HCT116 (cell line): ENCODE results near the gene C14orf93. TPM values are rescaled to one million over a fixed set of nuclear protein-coding genes. Genes with fewer than 3 reads are reported as not detected.

ENCODE experiments used
- ATAC-seq: fragments of 200-7000 bp; cut with Tn5 transposase; 2 replicates; pipeline ENCODE4 v1.9.1; 2020; ENCODE audit warnings: mild to moderate bottlenecking, moderate library complexity
- BruUV-seq: library from RNA; stranded (reverse); fragments of 400-500 nt; replicated peaks from 2 replicates; lab custom pipeline; 2021; lab: Mats Ljungman, UMichigan
- CTCF ChIA-PET: fragments of 300-600 bp; sonication (Branson Sonifier 250); formaldehyde crosslinking; loops from one replicate; lab custom pipeline; 2021; ENCODE audit warnings: antibody characterized with exemption; lab: Charles Lee
- POLR2A ChIA-PET: fragments of 300-600, 350-600 bp; sonication (Branson Sonifier 250); formaldehyde crosslinking; loops from one replicate; lab custom pipeline; 2021; ENCODE audit warnings: antibody characterized with exemption; lab: Charles Lee
- RAD21 ChIA-PET, 2 experiments: fragments of 300-600 bp; sonication (Branson Sonifier 250); formaldehyde crosslinking; loops; one replicate each; lab custom pipeline; 2023; ENCODE audit warnings: low total read pairs in 2 of 2; ENCODE audit not compliant: uncharacterized antibody in 2 of 2, unreplicated experiment in 2 of 2, low non-redundant PET in 1 of 2; lab: Charles Lee
- DNase-seq: peaks from one replicate; pipeline ENCODE4 v3.0.0-alpha.2; 2010; ENCODE audit warnings: low read depth, low spot score
- H2AFZ ChIP-seq: fragments of 200-600 bp; shearing (Covaris generic), sonication (generic); 2 replicates; pipeline ENCODE4 v1.6.1; 2017; ENCODE audit warnings: low read depth, mixed run types, mixed read lengths, antibody characterized with exemption, low read length; ENCODE audit not compliant: poor library complexity, severe bottlenecking
- H3K27ac ChIP-seq: 2 replicates; pipeline ENCODE4 v1.5.1; 2012; ENCODE audit warnings: low read depth, low read length
- H3K27me3 ChIP-seq: fragments of 200-600 bp; sonication (generic); 2 replicates; pipeline ENCODE4 v1.6.1; 2016; ENCODE audit warnings: mixed run types, low read length, mixed read lengths; ENCODE audit not compliant: insufficient read depth
- H3K36me3 ChIP-seq, 2 experiments: fragments of 200-500 bp in 1 of 2; fragments of 200-600 bp in 1 of 2; sonication (Bioruptor generic) in 1 of 2; sonication (generic) in 1 of 2; 2 replicates each; pipeline versions ENCODE4 v1.5.1 to v1.6.1; 2014 to 2016; ENCODE audit warnings: low read length in 2 of 2, inconsistent platforms in 1 of 2, mixed read lengths in 1 of 2, mixed run types in 1 of 2; ENCODE audit not compliant: insufficient read depth in 2 of 2, control insufficient read depth in 1 of 2
- H3K4me1 ChIP-seq, 2 experiments: fragments of 200-600 bp in 1 of 2; sonication (generic) in 1 of 2; 2 replicates each; pipeline versions ENCODE4 v1.5.1 to v1.6.1; 2012 to 2017; ENCODE audit warnings: low read length in 2 of 2, inconsistent platforms in 1 of 2, mild to moderate bottlenecking in 1 of 2, mixed read lengths in 1 of 2, mixed run types in 1 of 2, moderate library complexity in 1 of 2; ENCODE audit not compliant: insufficient read depth in 2 of 2, control insufficient read depth in 1 of 2
- H3K4me2 ChIP-seq: fragments of 200-600 bp; sonication (generic); 2 replicates; pipeline ENCODE4 v1.6.1; 2017; ENCODE audit warnings: mixed run types, low read length, mixed read lengths
- H3K4me3 ChIP-seq, 2 experiments: fragments of 200-600 bp in 1 of 2; sonication (generic) in 1 of 2; replicated peaks in 1 of 2; 2 replicates each; pipeline ENCODE4 v1.5.1; 2011 to 2016; ENCODE audit warnings: low read length in 2 of 2, control low read depth in 1 of 2, low read depth in 1 of 2, mild to moderate bottlenecking in 1 of 2, mixed read lengths in 1 of 2, mixed run types in 1 of 2
- H3K79me2 ChIP-seq: fragments of 200-600 bp; sonication (generic); 2 replicates; pipeline ENCODE4 v1.6.1; 2017; ENCODE audit warnings: mild to moderate bottlenecking, mixed run types, low read length, moderate library complexity, mixed read lengths; ENCODE audit not compliant: insufficient read depth
- H3K9ac ChIP-seq: fragments of 200-600 bp; sonication (generic); 2 replicates; pipeline ENCODE4 v1.6.1; 2016; ENCODE audit warnings: low read length, mixed read lengths
- H3K9me2 ChIP-seq: fragments of 200-600 bp; sonication (generic), shearing (Covaris generic); 2 replicates; pipeline ENCODE4 v1.6.1; 2017; ENCODE audit warnings: mixed run types, mild to moderate bottlenecking, moderate library complexity; ENCODE audit not compliant: insufficient read depth
- H3K9me3 ChIP-seq, 2 experiments: fragments of 200-500 bp in 1 of 2; fragments of 200-600 bp in 1 of 2; sonication (Bioruptor generic) in 1 of 2; sonication (generic) in 1 of 2; 2 replicates each; pipeline ENCODE4 v1.6.1; 2014 to 2017; ENCODE audit warnings: low read length in 2 of 2, mixed read lengths in 2 of 2, inconsistent platforms in 1 of 2, low read depth in 1 of 2, mild to moderate bottlenecking in 1 of 2, mixed run types in 1 of 2, moderate library complexity in 1 of 2; ENCODE audit not compliant: control insufficient read depth in 1 of 2, insufficient read depth in 1 of 2
- H4K20me1 ChIP-seq: fragments of 200-600 bp; sonication (generic), shearing (Covaris generic); 2 replicates; pipeline ENCODE4 v1.6.1; 2017; ENCODE audit warnings: mixed run types, mild to moderate bottlenecking, moderate library complexity; ENCODE audit not compliant: insufficient read depth
- CTCF ChIP-seq, 3 experiments: fragments of 200-600 bp in 1 of 3; sonication (generic) in 1 of 3; IDR thresholded peaks in 2 of 3; conservative IDR thresholded peaks in 1 of 3; 2 replicates each; pipeline ENCODE4 v1.5.1; 2012 to 2017; ENCODE audit warnings: low read depth in 2 of 3, low read length in 2 of 3, antibody characterized with exemption in 1 of 3, borderline replicate concordance in 1 of 3, control low read depth in 1 of 3, mild to moderate bottlenecking in 1 of 3, mixed read lengths in 1 of 3, mixed run types in 1 of 3, moderate library complexity in 1 of 3; ENCODE audit not compliant: insufficient read depth in 1 of 3
- ELF1 ChIP-seq: IDR thresholded peaks from 2 replicates; pipeline ENCODE4 v1.6.1; 2012; ENCODE audit warnings: low read depth, borderline replicate concordance
- EZH2phosphoT487 ChIP-seq: fragments of 200-600 bp; IDR thresholded peaks from 2 replicates; pipeline ENCODE4 v1.6.1; 2018; ENCODE audit warnings: antibody characterized with exemption, borderline replicate concordance
- JUND ChIP-seq: IDR thresholded peaks from 2 replicates; pipeline ENCODE4 v1.6.1; 2012
- POLR2A ChIP-seq: IDR thresholded peaks from 2 replicates; pipeline ENCODE4 v1.7.0; 2011; ENCODE audit warnings: borderline replicate concordance; ENCODE audit not compliant: insufficient read depth, insufficient read length; ENCODE audit errors: extremely low read depth
- POLR2AphosphoS5 ChIP-seq: IDR thresholded peaks from 2 replicates; pipeline ENCODE4 v1.6.1; 2011; ENCODE audit warnings: mild to moderate bottlenecking, low read depth, low read length, moderate library complexity
- RAD21 ChIP-seq: IDR thresholded peaks from 2 replicates; pipeline ENCODE4 v1.6.1; 2012; ENCODE audit warnings: low read depth, mild to moderate bottlenecking
- SIN3A ChIP-seq: IDR thresholded peaks from 2 replicates; pipeline ENCODE4 v1.6.1; 2012; ENCODE audit warnings: low read depth
- SRF ChIP-seq: IDR thresholded peaks from 2 replicates; pipeline ENCODE4 v1.6.1; 2012; ENCODE audit warnings: low read depth
- YY1 ChIP-seq: IDR thresholded peaks from 2 replicates; pipeline ENCODE4 v1.6.1; 2011; ENCODE audit warnings: low read length, low read depth, moderate library complexity, mild to moderate bottlenecking; ENCODE audit not compliant: insufficient replicate concordance; ENCODE audit errors: extremely low read depth
- ZFX ChIP-seq: fragments of 450-650 bp; IDR thresholded peaks from 2 replicates; pipeline ENCODE4 v1.6.1; 2017
- ZNF274 ChIP-seq: fragments of 200-500 bp; sonication (Bioruptor generic); IDR thresholded peaks from 2 replicates; pipeline ENCODE4 v1.6.1; 2014; ENCODE audit warnings: mild to moderate bottlenecking, low read depth, low read length, inconsistent platforms
- intact Hi-C: fragments of 100-400 bp; cut with micrococcal nuclease; formaldehyde crosslinking; loops from 2 replicates; pipeline ENCODE4 v1.10.0; 2022
- total RNA-seq: library from RNA; stranded (reverse); gene quantifications from one replicate; pipeline ENCODE4 v1.2.1, GENCODE V29; 2021; ENCODE audit not compliant: unreplicated experiment
- TF ChIP-seq, protein P1 (sequence below): IDR thresholded peaks from 2 replicates; pipeline ENCODE4 v1.6.1; 2012
- TF ChIP-seq, protein P2 (sequence below): IDR thresholded peaks from 2 replicates; pipeline ENCODE4 v1.6.1; 2012

C14orf93 gene
- total RNA-seq, 1 experiment from 2014 or later: 13.7 TPM

DNA sequence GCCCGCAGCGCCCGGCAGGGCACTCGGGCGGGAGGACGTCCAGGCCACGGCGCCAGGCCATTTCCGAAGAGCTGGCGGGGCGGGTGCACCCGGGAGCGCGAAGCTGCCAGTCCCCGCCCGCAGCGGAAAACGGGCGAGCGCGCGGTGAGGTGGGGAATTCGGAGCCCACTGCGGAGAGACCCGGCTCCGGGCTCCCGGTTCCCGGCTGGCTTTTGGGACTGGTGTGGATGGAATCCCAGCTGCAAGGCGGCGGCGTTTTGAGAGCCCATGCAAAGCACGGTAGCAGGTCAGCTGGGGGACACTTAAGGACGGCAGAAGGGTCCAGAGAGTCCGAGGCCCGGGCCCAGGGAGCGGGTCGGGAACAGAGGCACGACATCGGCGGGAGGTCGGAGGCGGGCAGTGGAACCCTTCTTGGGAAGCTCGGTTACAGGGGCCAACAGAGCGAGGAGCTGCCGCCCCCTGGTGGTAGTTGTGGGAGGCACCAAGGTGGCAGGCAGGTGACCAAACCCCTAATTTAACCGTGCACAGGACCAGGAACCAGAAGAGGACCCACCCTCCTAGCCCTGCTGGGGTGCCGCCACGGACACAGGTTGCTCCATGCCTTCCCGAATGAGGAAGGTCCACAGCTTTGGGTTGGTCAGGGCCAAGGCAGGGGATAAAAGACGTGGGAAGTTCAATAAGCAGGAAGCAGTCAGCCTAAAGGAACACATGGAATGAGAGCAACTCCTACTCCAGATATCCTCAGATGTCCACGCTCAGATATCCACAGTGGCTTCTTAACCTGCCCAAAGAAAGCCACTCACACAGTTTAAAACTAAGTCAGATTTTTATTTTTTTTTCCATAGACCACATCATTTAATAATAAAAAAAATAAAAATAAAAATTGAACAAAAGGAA, 48.1 kb upstream of the C14orf93 start:
- RAD21 ChIA-PET: interaction anchor here (1.0 to 1.3 kb wide), 6 partner anchors 11 to 86 kb away, joined by 3 to 12 read pairs (median 6); partner anchors contain the start of gene AJUBA (in 1 of the 2)
- POLR2A ChIA-PET: interaction anchor here (0.9 to 1.7 kb wide), 7 partner anchors 8 to 81 kb away, joined by 3 to 10 read pairs (median 5); no protein-coding TSS in a partner anchor
- peak; percentile 79 for DNase-seq
- Histone ChIP-seq H3K9ac (peak overlapping the region; percentile 63), H4K20me1 (no peaks in the 10 kb centered on the region), H3K9me2 (no peaks in the 10 kb centered on the region), H3K36me3 (peaks cover 24 to 27% of the 10 kb centered on the region in 2 experiments; a peak in 3 of 4 replicates), H3K79me2 (peaks cover 7% of the 10 kb centered on the region; the same call in 1 of the 2 replicates), H3K4me2 (peak overlapping the region; percentile 95), H3K27me3 (no peaks in the 10 kb centered on the region), H2AFZ (no peak overlapping the region), H3K4me3 (peak overlapping the region; percentile 59 to 61), H3K4me1 (peaks cover 24 to 44% of the 10 kb centered on the region in 2 experiments), H3K27ac (peak overlapping the region; percentile 84), H3K9me3 (no peaks in the 10 kb centered on the region)
- BruUV-seq: no TSS peak
- intact Hi-C loops: loop anchor here (1.0 to 5.0 kb wide), 4 partner anchors 51 to 501 kb away; no protein-coding TSS in a partner anchor
- TF ChIP-seq YY1 (peak; percentile 37), SRF (no peak), CTCF (IDR thresholded peaks at IDR 0.05 in 2 of 3, conservative IDR thresholded peaks at IDR 0.05 in 1 of 3; ENCODE audit: borderline replicate concordance in 1 of 3, insufficient read depth in 1 of 3, low read depth in 2 of 3, low read length in 2 of 3) (peak; percentile 83 to 95 (median 92)), JUND (no peak), POLR2AphosphoS5 (peak; percentile 59), RAD21 (peak; percentile 87), ZFX (peak; percentile 43; the same call in 1 of the 2 replicates), ELF1 (no peak), POLR2A (no peak), EZH2phosphoT487 (no peak), ZNF274 (no peak), SIN3A (no peak)
- TF ChIP-seq, protein P1, sequence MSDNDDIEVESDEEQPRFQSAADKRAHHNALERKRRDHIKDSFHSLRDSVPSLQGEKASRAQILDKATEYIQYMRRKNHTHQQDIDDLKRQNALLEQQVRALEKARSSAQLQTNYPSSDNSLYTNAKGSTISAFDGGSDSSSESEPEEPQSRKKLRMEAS: peak; percentile 40
- TF ChIP-seq, protein P2, sequence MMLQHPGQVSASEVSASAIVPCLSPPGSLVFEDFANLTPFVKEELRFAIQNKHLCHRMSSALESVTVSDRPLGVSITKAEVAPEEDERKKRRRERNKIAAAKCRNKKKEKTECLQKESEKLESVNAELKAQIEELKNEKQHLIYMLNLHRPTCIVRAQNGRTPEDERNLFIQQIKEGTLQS: no peak
- TF ChIP-seq, all 23 proteins: peak for 6
- peak; percentile 73 for ATAC-seq
- CTCF ChIA-PET: interaction anchor here (0.5 to 9.9 kb wide), 29 partner anchors 9 to 498 kb away, joined by 3 to 175 read pairs (median 4); partner anchors contain the start of genes ACIN1, AJUBA, C14orf119 and LRP10
